Activated CD4-positive, alpha-beta T cell treated with anti-CD3 and anti-CD28 coated beads, Interleukin-2, amount 50 U/mL, for 16 hours (primary cell): ENCODE measurements around the gene KCNC1.

ENCODE experiments used
- DNase-seq: peaks from one replicate; pipeline ENCODE4 v3.0.0-alpha.2; 2020

KCNC1 gene

GRCh38 chr11:17776212-17776875 lies 41.8 kb downstream of the KCNC1 start:
- DNase-seq: no peak

- no peak for DNase-seq
Measured at GRCh38 chr11:17777086-17777737, 42.6 kb downstream of the KCNC1 start.

GRCh38 chr11:17777738-17778091 lies 43.1 kb downstream of the KCNC1 start:
- no peak for DNase-seq

- no peak for DNase-seq
Measured at GRCh38 chr11:17778352-17778751, 43.8 kb downstream of the KCNC1 start.

GRCh38 chr11:17778956-17779860 lies 44.6 kb downstream of the KCNC1 start:
- no peak for DNase-seq

- DNase-seq: no peak
Measured at GRCh38 chr11:17779861-17780594, 45.4 kb downstream of the KCNC1 start.

- no peak for DNase-seq
Measured at GRCh38 chr11:17780668-17781067, 46.1 kb downstream of the KCNC1 start.

- DNase-seq: no peak
Measured at GRCh38 chr11:17781221-17781620, 46.6 kb downstream of the KCNC1 start.

- no peak for DNase-seq
Measured at GRCh38 chr11:17781626-17782025, 47.0 kb downstream of the KCNC1 start.

GRCh38 chr11:17782145-17782544 lies 47.6 kb downstream of the KCNC1 start:
- no peak for DNase-seq

GRCh38 chr11:17782603-17783337 lies 48.2 kb downstream of the KCNC1 start:
- DNase-seq: no peak

- DNase-seq: no peak
Measured at GRCh38 chr11:17783878-17784277, 49.3 kb downstream of the KCNC1 start.

GRCh38 chr11:17786824-17787525 lies 52.4 kb downstream of the KCNC1 start:
- no peak for DNase-seq

- DNase-seq: no peak
Measured at GRCh38 chr11:17788084-17788483, 53.5 kb downstream of the KCNC1 start.

GRCh38 chr11:17790453-17790852 lies 55.9 kb downstream of the KCNC1 start:
- no peak for DNase-seq

GRCh38 chr11:17791144-17791543 lies 56.6 kb downstream of the KCNC1 start:
- no peak for DNase-seq

GRCh38 chr11:17792161-17792560 lies 57.6 kb downstream of the KCNC1 start:
- no peak for DNase-seq

- DNase-seq: no peak
Measured at GRCh38 chr11:17793642-17794170, 59.1 kb downstream of the KCNC1 start.

- no peak for DNase-seq
Measured at GRCh38 chr11:17794981-17795380, 60.4 kb downstream of the KCNC1 start.

- no peak for DNase-seq
Measured at GRCh38 chr11:17796154-17796553, 61.6 kb downstream of the KCNC1 start.

- DNase-seq: no peak
Measured at GRCh38 chr11:17798253-17798652, 63.7 kb downstream of the KCNC1 start.
